IPS-20b (cell line): ENCODE measurements around the gene CBX4.

ENCODE experiments used
- H3K27ac ChIP-seq: one replicate; pipeline ENCODE4 v1.5.1; 2013; ENCODE audit warnings: low read length
- H3K27me3 ChIP-seq: 2 replicates; pipeline ENCODE4 v1.6.1; 2013; ENCODE audit warnings: mild to moderate bottlenecking, low read length, inconsistent platforms; ENCODE audit not compliant: insufficient read depth
- H3K36me3 ChIP-seq: 2 replicates; pipeline ENCODE4 v1.6.1; 2013; ENCODE audit warnings: low read depth, mild to moderate bottlenecking, inconsistent platforms, low read length, moderate library complexity; ENCODE audit not compliant: insufficient read depth
- H3K4me1 ChIP-seq: 2 replicates; pipeline ENCODE4 v1.6.1; 2013; ENCODE audit warnings: mild to moderate bottlenecking, control low read depth, inconsistent platforms, low read length, moderate library complexity; ENCODE audit not compliant: insufficient read depth
- H3K4me3 ChIP-seq: 2 replicates; pipeline ENCODE4 v1.5.1; 2013; ENCODE audit warnings: mild to moderate bottlenecking, low read length, inconsistent platforms
- H3K9ac ChIP-seq: 2 replicates; pipeline ENCODE4 v1.6.1; 2013; ENCODE audit warnings: low read depth, mild to moderate bottlenecking, inconsistent platforms, low read length, moderate library complexity
- H3K9me3 ChIP-seq: 2 replicates; pipeline ENCODE4 v1.6.1; 2013; ENCODE audit warnings: mild to moderate bottlenecking, low read depth, low read length, inconsistent platforms; ENCODE audit not compliant: insufficient read depth

The CBX4 gene

GRCh38 chr17:79791735-79792161, 47.5 kb downstream of the CBX4 start:
- Histone ChIP-seq H3K9ac (no peak overlapping the region), H3K9me3 (no peaks in the 10 kb centered on the region; the same call in 1 of the 2 replicates), H3K4me1 (peaks cover 18% of the 10 kb centered on the region), H3K4me3 (no peak overlapping the region), H3K36me3 (no peaks in the 10 kb centered on the region), H3K27me3 (peaks cover 100% of the 10 kb centered on the region), H3K27ac (no peak overlapping the region)

GRCh38 chr17:79790805-79791734, 48.2 kb downstream of the CBX4 start:
- H3K27ac ChIP-seq = no peak overlapping the region
- H3K4me3 ChIP-seq = no peak overlapping the region
- no peaks in the 10 kb centered on the region for H3K36me3 ChIP-seq
- no peak overlapping the region for H3K9ac ChIP-seq
- H3K27me3 ChIP-seq = peaks cover 100% of the 10 kb centered on the region
- peaks cover 15% of the 10 kb centered on the region for H3K4me1 ChIP-seq
- no peaks in the 10 kb centered on the region; the same call in 1 of the 2 replicates for H3K9me3 ChIP-seq

- Histone ChIP-seq H3K9me3 (no peaks in the 10 kb centered on the region; the same call in 1 of the 2 replicates), H3K4me3 (peak overlapping the region; percentile 0; the same call in 1 of the 2 replicates)
Observed at GRCh38 chr17:79789943-79790804, 49.1 kb downstream of the CBX4 start.

GRCh38 chr17:79788989-79789942, 50.0 kb downstream of the CBX4 start:
- H3K9me3 ChIP-seq = no peaks in the 10 kb centered on the region; the same call in 1 of the 2 replicates
- H3K27me3 ChIP-seq = peaks cover 88% of the 10 kb centered on the region
- peak overlapping the region; percentile 0; the same call in 1 of the 2 replicates for H3K4me3 ChIP-seq
- no peak overlapping the region; the same call in 1 of the 2 replicates for H3K9ac ChIP-seq
- peaks cover 17% of the 10 kb centered on the region for H3K36me3 ChIP-seq
- no peak overlapping the region for H3K27ac ChIP-seq
- peaks cover 16% of the 10 kb centered on the region for H3K4me1 ChIP-seq

More at GRCh38 chr17:79789943-79790804, 49.1 kb downstream of the CBX4 start:
- Histone ChIP-seq H3K27me3 (peaks cover 97% of the 10 kb centered on the region), H3K9ac (no peak overlapping the region; the same call in 1 of the 2 replicates), H3K27ac (no peak overlapping the region), H3K36me3 (peaks cover 7% of the 10 kb centered on the region; the same call in 1 of the 2 replicates), H3K4me1 (peaks cover 16% of the 10 kb centered on the region)

- peaks cover 25% of the 10 kb centered on the region for H3K36me3 ChIP-seq
- H3K27ac ChIP-seq = no peak overlapping the region
- H3K4me1 ChIP-seq = peaks cover 12% of the 10 kb centered on the region
- H3K27me3 ChIP-seq = peaks cover 80% of the 10 kb centered on the region
- H3K9me3 ChIP-seq = no peaks in the 10 kb centered on the region; the same call in 1 of the 2 replicates
- H3K4me3 ChIP-seq = no peak overlapping the region
- no peak overlapping the region for H3K9ac ChIP-seq
Observed at GRCh38 chr17:79788455-79788854, 50.8 kb downstream of the CBX4 start.

- H3K4me1 ChIP-seq = peaks cover 11% of the 10 kb centered on the region
- H3K27me3 ChIP-seq = peaks cover 66% of the 10 kb centered on the region
- no peak overlapping the region for H3K4me3 ChIP-seq
- no peak overlapping the region for H3K9ac ChIP-seq
- H3K9me3 ChIP-seq = no peaks in the 10 kb centered on the region; the same call in 1 of the 2 replicates
- H3K36me3 ChIP-seq = peaks cover 38% of the 10 kb centered on the region
- no peak overlapping the region for H3K27ac ChIP-seq
Observed at GRCh38 chr17:79786930-79787643, 52.2 kb downstream of the CBX4 start.

GRCh38 chr17:79785900-79786810, 53.1 kb downstream of the CBX4 start:
- Histone ChIP-seq H3K9ac (no peak overlapping the region), H3K4me1 (peaks cover 11% of the 10 kb centered on the region), H3K36me3 (peaks cover 48% of the 10 kb centered on the region), H3K9me3 (no peaks in the 10 kb centered on the region; the same call in 1 of the 2 replicates), H3K4me3 (no peak overlapping the region), H3K27me3 (peaks cover 57% of the 10 kb centered on the region), H3K27ac (no peak overlapping the region)

- Histone ChIP-seq H3K9me3 (no peaks in the 10 kb centered on the region), H3K4me1 (peaks cover 11% of the 10 kb centered on the region), H3K4me3 (no peak overlapping the region), H3K27ac (no peak overlapping the region), H3K36me3 (peaks cover 57% of the 10 kb centered on the region), H3K9ac (no peak overlapping the region), H3K27me3 (peaks cover 48% of the 10 kb centered on the region)
Observed at GRCh38 chr17:79785017-79785899, 54.0 kb downstream of the CBX4 start.

- Histone ChIP-seq H3K36me3 (peaks cover 64% of the 10 kb centered on the region), H3K9me3 (no peaks in the 10 kb centered on the region), H3K27ac (no peak overlapping the region), H3K27me3 (peaks cover 40% of the 10 kb centered on the region), H3K4me1 (peaks cover 13% of the 10 kb centered on the region), H3K9ac (no peak overlapping the region), H3K4me3 (no peak overlapping the region)
Observed at GRCh38 chr17:79784353-79785016, 54.8 kb downstream of the CBX4 start.
